HUES64 (cell line): ENCODE data around the gene NUAK1.

Experiments
- H3K27ac ChIP-seq: 2 replicates; pipeline ENCODE4 v1.7.0; 2013; ENCODE audit warnings: low read depth, low read length, inconsistent platforms
- H3K27me3 ChIP-seq: 2 replicates; pipeline ENCODE4 v1.6.1; 2013; ENCODE audit warnings: mild to moderate bottlenecking, low read length; ENCODE audit not compliant: insufficient read depth
- H3K36me3 ChIP-seq: 2 replicates; pipeline ENCODE4 v1.6.1; 2013; ENCODE audit warnings: mild to moderate bottlenecking, low read length; ENCODE audit not compliant: insufficient read depth
- H3K4me1 ChIP-seq: 2 replicates; pipeline ENCODE4 v1.6.1; 2013; ENCODE audit warnings: mild to moderate bottlenecking, low read length, moderate library complexity; ENCODE audit not compliant: insufficient read depth
- H3K4me3 ChIP-seq: 2 replicates; pipeline ENCODE4 v1.5.1; 2013; ENCODE audit warnings: mild to moderate bottlenecking, low read length, moderate library complexity
- H3K9ac ChIP-seq: 2 replicates; pipeline ENCODE4 v1.6.1; 2013; ENCODE audit warnings: mild to moderate bottlenecking, low read depth, low read length
- H3K9me3 ChIP-seq: 2 replicates; pipeline ENCODE4 v1.6.1; 2013; ENCODE audit warnings: low read depth, low read length; ENCODE audit not compliant: insufficient read depth
- WGBS: fragments of 150-250, 120-280 bp; methylation state at CpG from one replicate; pipeline ENCODE4 v1.1.7; 2013; ENCODE audit warnings: missing lambda C conversion rate; 5-methylcytosine and 5-hydroxymethylcytosine counted together

NUAK1 gene

GRCh38 chr12:106039242-106039641, 99.5 kb downstream of the NUAK1 start:
- H3K27me3 ChIP-seq, result no peaks in the 10 kb centered on the region
- H3K9ac ChIP-seq, result no peak overlapping the region
- H3K4me3 ChIP-seq, result no peak overlapping the region
- H3K4me1 ChIP-seq, result no peaks in the 10 kb centered on the region
- H3K9me3 ChIP-seq, result no peaks in the 10 kb centered on the region
- H3K27ac ChIP-seq, result no peak overlapping the region
- 94% methylated on average over 6 of the region's 6 CpGs for WGBS
- no peaks in the 10 kb centered on the region for H3K36me3 ChIP-seq

GRCh38 chr12:106037524-106038298, 101.0 kb downstream of the NUAK1 start:
- H3K27me3 ChIP-seq, result no peaks in the 10 kb centered on the region
- H3K36me3 ChIP-seq, result no peaks in the 10 kb centered on the region
- no peaks in the 10 kb centered on the region for H3K9me3 ChIP-seq
- WGBS, result 80% methylated on average over 2 of the region's 4 CpGs
- no peak overlapping the region for H3K4me3 ChIP-seq
- no peaks in the 10 kb centered on the region for H3K4me1 ChIP-seq
- H3K27ac ChIP-seq, result no peak overlapping the region
- no peak overlapping the region for H3K9ac ChIP-seq

- Histone ChIP-seq H3K4me1 (0 out of 2 replicates have a peak, but pooled peaks cover 1% of the 10 kb centered on the region), H3K27me3 (no peaks in the 10 kb centered on the region), H3K9me3 (no peaks in the 10 kb centered on the region), H3K9ac (no peak overlapping the region), H3K36me3 (no peaks in the 10 kb centered on the region), H3K27ac (no peak overlapping the region), H3K4me3 (no peak overlapping the region)
- 94% methylated on average over 5 of the region's 5 CpGs for WGBS
These were observed 103.3 kb downstream of the NUAK1 start for GRCh38 chr12:106035421-106035820.

- H3K9me3 ChIP-seq, result no peaks in the 10 kb centered on the region
- 0 out of 2 replicates have a peak, but pooled peaks cover 5% of the 10 kb centered on the region for H3K4me1 ChIP-seq
- no peaks in the 10 kb centered on the region for H3K36me3 ChIP-seq
- no peak overlapping the region for H3K9ac ChIP-seq
- no peaks in the 10 kb centered on the region for H3K27me3 ChIP-seq
- no peak overlapping the region for H3K4me3 ChIP-seq
- 95% methylated on average over 4 of the region's 4 CpGs for WGBS
- H3K27ac ChIP-seq, result no peak overlapping the region
These were observed 104.4 kb downstream of the NUAK1 start for GRCh38 chr12:106034316-106034715.

- Histone ChIP-seq H3K27me3 (no peaks in the 10 kb centered on the region), H3K9ac (no peak overlapping the region), H3K9me3 (no peaks in the 10 kb centered on the region), H3K36me3 (no peaks in the 10 kb centered on the region), H3K27ac (no peak overlapping the region), H3K4me3 (no peak overlapping the region), H3K4me1 (0 out of 2 replicates have a peak, but pooled peaks cover 5% of the 10 kb centered on the region)
- 92% methylated on average over 4 of the region's 4 CpGs for WGBS
These were observed 105.5 kb downstream of the NUAK1 start for GRCh38 chr12:106033161-106033675.

- H3K9me3 ChIP-seq, result no peaks in the 10 kb centered on the region
- H3K27ac ChIP-seq, result no peak overlapping the region
- no peaks in the 10 kb centered on the region for H3K36me3 ChIP-seq
- no peak overlapping the region for H3K4me3 ChIP-seq
- H3K4me1 ChIP-seq, result 0 out of 2 replicates have a peak, but pooled peaks cover 5% of the 10 kb centered on the region
- no peak overlapping the region for H3K9ac ChIP-seq
- no peaks in the 10 kb centered on the region for H3K27me3 ChIP-seq
These were observed 106.2 kb downstream of the NUAK1 start for GRCh38 chr12:106032623-106032925.

GRCh38 chr12:106031761-106032622, 106.8 kb downstream of the NUAK1 start:
- no peaks in the 10 kb centered on the region for H3K36me3 ChIP-seq
- no peaks in the 10 kb centered on the region for H3K27me3 ChIP-seq
- WGBS, result 89% methylated on average over 4 of the region's 4 CpGs
- no peaks in the 10 kb centered on the region for H3K9me3 ChIP-seq
- no peak overlapping the region for H3K4me3 ChIP-seq
- 0 out of 2 replicates have a peak, but pooled peaks cover 5% of the 10 kb centered on the region for H3K4me1 ChIP-seq
- no peak overlapping the region for H3K27ac ChIP-seq
- H3K9ac ChIP-seq, result no peak overlapping the region

GRCh38 chr12:106030210-106031071, 108.3 kb downstream of the NUAK1 start:
- Histone ChIP-seq H3K27me3 (no peaks in the 10 kb centered on the region), H3K36me3 (no peaks in the 10 kb centered on the region), H3K9ac (no peak overlapping the region), H3K4me1 (0 out of 2 replicates have a peak, but pooled peaks cover 5% of the 10 kb centered on the region), H3K9me3 (no peaks in the 10 kb centered on the region), H3K27ac (no peak overlapping the region), H3K4me3 (no peak overlapping the region)
- 68% methylated on average over 12 of the region's 12 CpGs for WGBS

- H3K4me1 ChIP-seq, result 0 out of 2 replicates have a peak, but pooled peaks cover 5% of the 10 kb centered on the region
- H3K9ac ChIP-seq, result no peak overlapping the region
- H3K36me3 ChIP-seq, result no peaks in the 10 kb centered on the region
- no peak overlapping the region for H3K4me3 ChIP-seq
- H3K27ac ChIP-seq, result no peak overlapping the region
- H3K27me3 ChIP-seq, result no peaks in the 10 kb centered on the region
- no peaks in the 10 kb centered on the region for H3K9me3 ChIP-seq
- WGBS, result 96% methylated on average over 1 of the region's 1 CpG
These were observed 109.2 kb downstream of the NUAK1 start for GRCh38 chr12:106029532-106029931.

- Histone ChIP-seq H3K9me3 (no peaks in the 10 kb centered on the region), H3K27ac (no peak overlapping the region), H3K4me3 (no peak overlapping the region), H3K4me1 (0 out of 2 replicates have a peak, but pooled peaks cover 5% of the 10 kb centered on the region), H3K36me3 (no peaks in the 10 kb centered on the region), H3K9ac (no peak overlapping the region), H3K27me3 (no peaks in the 10 kb centered on the region)
- 89% methylated on average over 4 of the region's 6 CpGs for WGBS
These were observed 110.8 kb downstream of the NUAK1 start for GRCh38 chr12:106027911-106028310.
